HepG2 (cell line): ENCODE results near the gene ANKS4B.

Experiments
- KLF16 ChIP-seq, 2 experiments: sonication (generic) in 1 of 2; formaldehyde crosslinking in 1 of 2; IDR thresholded peaks; 2 replicates each; pipeline versions ENCODE4 v1.6.1 to v1.8.0; 2016 to 2023; ENCODE audit warnings: missing genetic modification reagents in 2 of 2, missing compliant biosample characterization in 1 of 2
- SRSF9 ChIP-seq: fragments of 200-400 bp; formaldehyde crosslinking; IDR thresholded peaks from 2 replicates; pipeline ENCODE4 v1.6.1; 2018; ENCODE audit warnings: borderline replicate concordance, mild to moderate bottlenecking, low read depth, low read length; ENCODE audit not compliant: insufficient read depth, poor library complexity, severe bottlenecking
- ZFP82 ChIP-seq: sonication (generic); formaldehyde crosslinking; IDR thresholded peaks from 2 replicates; pipeline ENCODE4 v1.5.1; 2020; ENCODE audit warnings: mild to moderate bottlenecking, missing genetic modification reagents, borderline replicate concordance
- ZNF205 ChIP-seq: IDR thresholded peaks from 2 replicates; pipeline ENCODE4 v1.6.1; 2018; ENCODE audit warnings: missing biosample characterization, missing genetic modification reagents
- ZNF687 ChIP-seq: sonication (generic); formaldehyde crosslinking; IDR thresholded peaks from 2 replicates; pipeline ENCODE4 v1.5.1; 2020; ENCODE audit warnings: mild to moderate bottlenecking, missing genetic modification reagents, moderate library complexity

DNA sequence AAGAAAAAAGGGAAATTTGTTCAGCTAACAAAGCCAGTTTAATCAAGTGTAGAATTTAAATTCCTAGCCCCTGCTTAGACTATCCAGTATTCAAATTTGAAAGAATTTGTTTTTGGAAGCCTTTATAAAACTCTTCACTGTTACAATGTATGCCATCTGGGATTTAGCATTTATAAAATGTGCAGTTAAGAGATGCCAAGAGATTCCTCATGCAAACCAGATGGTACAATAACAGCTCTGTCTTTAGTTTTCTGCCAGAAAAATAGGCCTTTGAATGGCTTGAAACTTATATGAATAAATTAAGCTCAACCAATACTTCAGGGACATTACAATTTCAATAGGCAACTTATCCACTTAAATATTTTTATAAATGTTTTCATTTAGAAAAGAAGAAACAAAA is 6.8 kb upstream of the ANKS4B start:
- no peak for TF ChIP-seq ZFP82 (CRISPR knock-in tag)
- no peak for TF ChIP-seq ZNF687 (CRISPR knock-in tag)
- TF ChIP-seq SRSF9 = no peak
- TF ChIP-seq ZNF205 (CRISPR knock-in tag) = no peak
- TF ChIP-seq KLF16 (CRISPR knock-in tag; IDR thresholded peaks at IDR 0.05) = no peak
